Choroid plexus epithelial cell (primary cell): ENCODE measurements around the gene PHF19.

Experiments
- DNase-seq: peaks from one replicate; pipeline ENCODE4 v3.0.0-alpha.2; 2010; ENCODE audit warnings: low read depth
- H3K4me3 ChIP-seq: 2 replicates; pipeline ENCODE4 v1.5.1; 2011; ENCODE audit warnings: low read depth, mild to moderate bottlenecking, control low read depth, low read length, moderate library complexity
- CTCF ChIP-seq: conservative IDR thresholded peaks from 2 replicates; pipeline ENCODE4 v1.5.1; 2011; ENCODE audit warnings: low read depth, mild to moderate bottlenecking, control low read depth, inconsistent platforms, low read length, moderate library complexity

PHF19 gene

DNA sequence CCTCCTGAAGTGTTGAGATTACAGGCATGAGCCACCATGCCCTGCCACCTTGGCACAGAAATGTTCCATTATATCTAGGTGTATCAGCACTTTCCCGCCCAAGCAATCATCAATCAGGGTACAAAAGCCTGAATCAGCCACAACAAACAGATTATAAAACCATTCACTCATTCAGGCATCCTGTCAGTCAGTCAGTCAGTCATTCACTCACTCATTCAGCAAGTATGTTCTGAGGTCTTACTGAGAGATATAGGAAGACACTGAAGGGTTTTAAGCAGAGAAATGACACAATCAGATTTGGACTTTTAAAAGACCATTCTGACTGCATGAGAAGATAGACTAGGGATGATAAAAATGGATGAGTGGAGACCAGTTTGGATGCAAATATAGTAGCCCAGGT, 47.3 kb downstream of the PHF19 start:
- TF ChIP-seq CTCF, result no peak
- DNase-seq, result no peak
- H3K4me3 ChIP-seq, result no peak overlapping the region

DNA sequence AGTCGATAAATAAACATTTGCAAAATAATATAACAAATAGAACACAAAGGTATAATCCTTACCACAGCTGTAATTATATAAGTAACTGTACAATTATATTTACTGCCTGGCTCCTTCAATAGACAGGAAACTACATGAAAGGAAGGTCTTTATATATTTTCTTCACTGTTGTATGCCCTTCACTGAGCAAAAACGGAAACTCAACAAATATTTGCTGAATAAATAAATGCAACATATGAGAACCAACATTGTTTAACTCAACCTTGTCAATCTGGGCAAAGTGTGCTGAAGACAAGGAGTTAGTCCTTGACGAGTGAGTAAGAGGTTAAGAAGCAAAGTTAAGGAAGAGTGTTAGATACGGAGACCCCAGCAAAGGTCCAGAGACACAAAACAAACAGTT, 56.9 kb downstream of the PHF19 start:
- TF ChIP-seq CTCF, result no peak
- no peak for DNase-seq
- H3K4me3 ChIP-seq, result no peak overlapping the region

DNA sequence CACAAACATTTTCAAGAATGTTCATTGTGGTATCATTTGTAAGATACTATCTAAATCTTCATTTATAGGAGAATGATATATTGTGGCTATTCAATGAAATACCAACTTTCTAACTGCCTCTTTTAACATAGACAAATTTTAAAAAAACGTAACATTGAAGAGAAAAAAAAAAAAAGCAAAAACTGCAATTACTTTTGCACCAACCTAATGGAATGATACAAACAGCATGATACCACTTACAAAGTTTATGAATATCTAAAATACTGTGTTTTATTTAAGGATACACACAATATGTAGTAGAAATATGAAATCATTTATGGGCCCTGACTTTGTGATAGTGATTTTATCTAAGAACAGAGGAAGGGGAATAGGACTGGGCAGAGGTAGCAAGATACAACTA, 58.4 kb downstream of the PHF19 start:
- no peak for TF ChIP-seq CTCF
- no peak overlapping the region for H3K4me3 ChIP-seq
- no peak for DNase-seq

GRCh38 chr9:120815075-120815474, 61.9 kb downstream of the PHF19 start:
- DNase-seq, result no peak
- no peak for TF ChIP-seq CTCF
- H3K4me3 ChIP-seq, result no peak overlapping the region

DNA sequence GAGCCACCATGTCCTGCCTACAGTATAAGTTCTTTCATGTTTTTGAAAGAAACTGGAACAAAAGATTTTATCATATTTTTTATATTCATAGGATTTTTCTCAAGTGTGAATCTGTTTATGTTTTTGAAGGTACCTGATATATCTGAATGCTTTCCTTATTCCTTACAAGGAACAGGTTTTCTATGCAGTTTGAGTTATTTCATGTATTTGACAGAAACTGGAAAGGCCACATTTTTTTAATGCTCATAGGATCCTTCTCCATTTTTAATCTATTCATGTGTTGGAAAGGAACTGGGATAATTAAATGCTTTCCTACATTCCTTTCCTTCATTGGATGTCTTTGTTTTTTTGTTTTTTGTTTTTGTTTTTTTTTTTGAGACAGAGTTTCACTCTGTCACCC, 68.1 kb downstream of the PHF19 start:
- DNase-seq, result no peak
- TF ChIP-seq CTCF, result no peak
- no peak overlapping the region for H3K4me3 ChIP-seq

- H3K4me3 ChIP-seq, result no peak overlapping the region
- TF ChIP-seq CTCF, result no peak
- no peak for DNase-seq
These were observed 69.2 kb downstream of the PHF19 start for GRCh38 chr9:120807607-120808379.
